IMR-90 (cell line): ENCODE data around the gene HAO2. TPM values are rescaled to one million over a fixed set of nuclear protein-coding genes. Genes with fewer than 3 reads are reported as not detected.

Experiments used
- ATAC-seq: fragments of 200-7000 bp; cut with Tn5 transposase; 2 replicates; pipeline ENCODE4 v1.9.1; 2020; ENCODE audit warnings: low read depth, mild to moderate bottlenecking, moderate library complexity
- BruUV-seq: library from RNA; stranded (reverse); fragments of 400-500 nt; replicated peaks from 2 replicates; lab custom pipeline; 2021; lab: Mats Ljungman, UMichigan
- CTCF ChIA-PET: fragments of 300-600 bp; formaldehyde crosslinking; extraction: SDS; loops from one replicate; lab custom pipeline; 2021; ENCODE audit warnings: antibody characterized with exemption; lab: Yijun Ruan, JAX
- POLR2A ChIA-PET: fragments of 300-600 bp; sonication (Branson Sonifier 250); formaldehyde crosslinking; loops from one replicate; lab custom pipeline; 2022; ENCODE audit warnings: antibody characterized with exemption; ENCODE audit not compliant: unreplicated experiment; lab: Charles Lee
- DNase-seq: peaks from one replicate; pipeline ENCODE4 v3.0.0; 2013
- H2AFZ ChIP-seq: replicated peaks from 2 replicates; pipeline ENCODE3; 2013; ENCODE audit warnings: low read length, mild to moderate bottlenecking; ENCODE audit not compliant: poor library complexity
- H2AK5ac ChIP-seq: 2 replicates; pipeline ENCODE4 v1.6.1; 2013; ENCODE audit warnings: low read depth, low read length, inconsistent platforms
- H2AK9ac ChIP-seq: replicated peaks from 2 replicates; pipeline ENCODE3; 2013; ENCODE audit warnings: mild to moderate bottlenecking, low read depth, low read length, moderate library complexity; ENCODE audit not compliant: poor library complexity
- H2BK120ac ChIP-seq: 2 replicates; pipeline ENCODE4 v1.6.1; 2013; ENCODE audit warnings: low read depth, low read length, inconsistent platforms
- H2BK15ac ChIP-seq: 3 replicates; pipeline ENCODE4 v1.6.1; 2013; ENCODE audit warnings: low read depth, low read length, inconsistent platforms
- H2BK20ac ChIP-seq: 2 replicates; pipeline ENCODE4 v1.6.1; 2013; ENCODE audit warnings: low read depth, mild to moderate bottlenecking, inconsistent platforms, low read length, moderate library complexity
- H2BK5ac ChIP-seq: 2 replicates; pipeline ENCODE4 v1.6.1; 2013; ENCODE audit warnings: mild to moderate bottlenecking, low read depth, low read length, inconsistent platforms; ENCODE audit not compliant: poor library complexity, severe bottlenecking
- H3K14ac ChIP-seq: replicated peaks from 2 replicates; pipeline ENCODE4 v1.6.1; 2013; ENCODE audit warnings: low read depth, low read length, inconsistent platforms
- H3K18ac ChIP-seq: 2 replicates; pipeline ENCODE4 v1.6.1; 2013; ENCODE audit warnings: low read depth, low read length, control low read depth
- H3K23ac ChIP-seq: 2 replicates; pipeline ENCODE4 v1.6.1; 2013; ENCODE audit warnings: low read depth, low read length, inconsistent platforms
- H3K27ac ChIP-seq: 2 replicates; pipeline ENCODE4 v1.5.1; 2013; ENCODE audit warnings: mild to moderate bottlenecking, control low read depth, low read length; ENCODE audit not compliant: insufficient read depth
- H3K27me3 ChIP-seq: 2 replicates; pipeline ENCODE4 v1.6.1; 2013; ENCODE audit warnings: low read length; ENCODE audit not compliant: control insufficient read depth, insufficient read depth
- H3K36me3 ChIP-seq: 2 replicates; pipeline ENCODE4 v1.6.1; 2013; ENCODE audit warnings: low read length, mixed read lengths; ENCODE audit not compliant: control insufficient read depth, insufficient read depth
- H3K4ac ChIP-seq: 2 replicates; pipeline ENCODE4 v1.6.1; 2013; ENCODE audit warnings: low read depth, low read length, inconsistent platforms
- H3K4me1 ChIP-seq: 2 replicates; pipeline ENCODE4 v1.6.1; 2013; ENCODE audit warnings: low read length, mixed read lengths; ENCODE audit not compliant: control insufficient read depth, insufficient read depth
- H3K4me2 ChIP-seq: 2 replicates; pipeline ENCODE4 v1.6.1; 2013; ENCODE audit warnings: low read depth, mild to moderate bottlenecking, control low read depth, low read length, moderate library complexity
- H3K4me3 ChIP-seq: 2 replicates; pipeline ENCODE4 v1.5.1; 2013; ENCODE audit warnings: low read depth, mild to moderate bottlenecking, control low read depth, low read length, moderate library complexity; ENCODE audit not compliant: insufficient read depth
- H3K56ac ChIP-seq: 2 replicates; pipeline ENCODE4 v1.6.1; 2013; ENCODE audit warnings: low read length, inconsistent platforms; ENCODE audit not compliant: insufficient read depth; ENCODE audit errors: extremely low read depth
- H3K79me1 ChIP-seq, 2 experiments: 2 replicates each; pipeline ENCODE4 v1.6.1; 2013; ENCODE audit warnings: low read length in 2 of 2, inconsistent platforms in 1 of 2, low read depth in 1 of 2
- H3K9ac ChIP-seq: 2 replicates; pipeline ENCODE4 v1.6.1; 2013; ENCODE audit warnings: low read depth, low read length, control low read depth
- H3K9me1 ChIP-seq: 2 replicates; pipeline ENCODE4 v1.6.1; 2013; ENCODE audit warnings: low read length, inconsistent platforms; ENCODE audit not compliant: insufficient read depth
- H3K9me3 ChIP-seq: 2 replicates; pipeline ENCODE4 v1.6.1; 2013; ENCODE audit warnings: low read length; ENCODE audit not compliant: control insufficient read depth, insufficient read depth
- H4K20me1 ChIP-seq: 2 replicates; pipeline ENCODE4 v1.6.1; 2013; ENCODE audit warnings: low read length, inconsistent platforms; ENCODE audit not compliant: insufficient read depth
- H4K5ac ChIP-seq: 2 replicates; pipeline ENCODE4 v1.6.1; 2013; ENCODE audit warnings: mild to moderate bottlenecking, low read depth, low read length, control low read depth
- H4K8ac ChIP-seq, 2 experiments: 2 replicates each; pipeline ENCODE4 v1.6.1; 2013; ENCODE audit warnings: low read depth in 2 of 2, low read length in 2 of 2, control low read depth in 1 of 2, inconsistent platforms in 1 of 2
- H4K91ac ChIP-seq: 2 replicates; pipeline ENCODE4 v1.6.1; 2013; ENCODE audit warnings: low read depth, low read length, inconsistent platforms; ENCODE audit not compliant: insufficient read depth
- BHLHE40 ChIP-seq: fragments of 150-350 bp; IDR thresholded peaks from 2 replicates; pipeline ENCODE4 v1.6.1; 2016; ENCODE audit warnings: mild to moderate bottlenecking, low read depth, low read length
- CEBPB ChIP-seq: IDR thresholded peaks from 2 replicates; pipeline ENCODE4 v1.6.1; 2012; ENCODE audit warnings: low read depth, low read length, improper control_type of control experiment
- MAFK ChIP-seq: IDR thresholded peaks from 2 replicates; pipeline ENCODE4 v1.6.1; 2012; ENCODE audit warnings: low read depth, low read length, improper control_type of control experiment
- MXI1 ChIP-seq: IDR thresholded peaks from 2 replicates; pipeline ENCODE4 v1.6.1; 2012; ENCODE audit warnings: low read depth, mild to moderate bottlenecking, low read length, moderate library complexity, borderline replicate concordance
- RCOR1 ChIP-seq: IDR thresholded peaks from 2 replicates; pipeline ENCODE4 v1.6.1; 2012; ENCODE audit warnings: mild to moderate bottlenecking, low read length, improper control_type of control experiment; ENCODE audit not compliant: insufficient replicate concordance
- RFX5 ChIP-seq: IDR thresholded peaks from 2 replicates; pipeline ENCODE4 v1.8.0; 2012; ENCODE audit warnings: low read depth, mild to moderate bottlenecking, low read length, moderate library complexity
- WGBS, 2 experiments: methylation state at CpG; one replicate each; pipeline versions ENCODE4 v1.1.5 to v1.1.7; 2013; ENCODE audit warnings: missing lambda C conversion rate in 2 of 2; ENCODE audit not compliant: insufficient read length in 1 of 2; ENCODE audit errors: extremely low coverage in 2 of 2; 5-methylcytosine and 5-hydroxymethylcytosine counted together
- dilution Hi-C: fragments of 300-500 bp; cut with HindIII; formaldehyde crosslinking; loops from one replicate; pipeline ENCODE4 v1.14.3; 2018; ENCODE audit warnings: low sequenced_read_pairs; ENCODE audit not compliant: unreplicated experiment
- in situ Hi-C: fragments of 300-500 bp; cut with MboI; formaldehyde crosslinking; loops from 3 replicates; pipeline ENCODE4 v1.14.3; 2019; ENCODE audit warnings: low sequenced_read_pairs, inconsistent platforms, mixed read lengths
- intact Hi-C: fragments of 100-400 bp; cut with micrococcal nuclease; formaldehyde crosslinking; loops from 2 replicates; pipeline ENCODE4 v1.10.0; 2022
- polyA plus RNA-seq, 3 experiments: library from polyadenylated mRNA; depleted of rRNA; stranded (reverse); fragments of >200 nt; gene quantifications; 2 replicates each; pipeline ENCODE4 v1.2.3, GENCODE V29; 2012; ENCODE audit warnings: low replicate concordance in 1 of 3
- total RNA-seq: library from RNA; depleted of rRNA; stranded (reverse); fragments of >200 nt; gene quantifications from 2 replicates; pipeline ENCODE4 v1.2.3, GENCODE V29; 2012
- TF ChIP-seq, protein P1 (sequence below): conservative IDR thresholded peaks from 2 replicates; pipeline ENCODE4 v1.5.1; 2012; ENCODE audit warnings: mild to moderate bottlenecking, low read depth, low read length, improper control_type of control experiment

The HAO2 gene
- total and polyA plus RNA-seq, 2 of the 4 experiments (the other 2 are of a cell fraction), result not detected

DNA sequence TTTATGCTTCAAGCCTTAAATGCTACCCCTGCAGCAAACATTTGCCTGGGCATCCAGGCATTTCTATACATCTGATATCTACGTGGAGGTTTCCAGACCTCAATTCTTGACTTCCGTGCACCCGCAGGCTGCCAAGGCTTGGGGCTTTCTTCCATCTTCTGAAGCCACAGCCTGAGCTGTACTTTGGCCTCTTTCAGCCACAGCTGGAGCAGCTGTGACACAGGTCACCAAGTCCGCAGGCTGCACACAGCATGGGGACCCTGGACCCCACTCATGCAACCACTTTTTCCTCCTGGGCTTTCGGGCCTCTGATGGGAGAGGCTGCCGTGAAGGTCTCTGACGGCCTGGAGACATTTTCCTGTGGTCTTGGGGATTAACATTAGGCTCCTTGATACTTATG is 5.4 kb upstream of the HAO2 start:
- in situ Hi-C loops, result loop anchor here (10.0 to 25.0 kb wide), 2 partner anchors 88 to 1201 kb away; no protein-coding TSS in a partner anchor
- Histone ChIP-seq H3K14ac (no peak overlapping the region), H2AFZ (no peak overlapping the region), H4K8ac (no peak overlapping the region), H2BK5ac (no peak overlapping the region), H3K4me3 (no peak overlapping the region), H2AK5ac (no peak overlapping the region), H4K5ac (no peak overlapping the region), H3K9me3 (no peaks in the 10 kb centered on the region), H3K9ac (no peak overlapping the region), H3K27ac (no peak overlapping the region), H3K9me1 (no peaks in the 10 kb centered on the region), H3K4ac (no peak overlapping the region), H2BK120ac (no peak overlapping the region), H3K18ac (no peak overlapping the region), H3K23ac (no peak overlapping the region), H2BK20ac (no peak overlapping the region), H4K20me1 (no peaks in the 10 kb centered on the region), H3K36me3 (no peaks in the 10 kb centered on the region), H2BK15ac (no peak overlapping the region), H3K56ac (no peak overlapping the region), H2AK9ac (no peak overlapping the region), H3K27me3 (peaks cover 6% of the 10 kb centered on the region), H3K4me2 (no peak overlapping the region), H4K91ac (no peak overlapping the region), H3K4me1 (no peaks in the 10 kb centered on the region), H3K79me1 (no peaks in the 10 kb centered on the region)
- no CpG with 5 or more reads among the region's 7 CpGs for WGBS, 2 experiments
- intact Hi-C loops, result no loop called here
- BruUV-seq, result no TSS peak
- ATAC-seq, result no peak
- dilution Hi-C loops, result no loop called here
- TF ChIP-seq, protein P1, sequence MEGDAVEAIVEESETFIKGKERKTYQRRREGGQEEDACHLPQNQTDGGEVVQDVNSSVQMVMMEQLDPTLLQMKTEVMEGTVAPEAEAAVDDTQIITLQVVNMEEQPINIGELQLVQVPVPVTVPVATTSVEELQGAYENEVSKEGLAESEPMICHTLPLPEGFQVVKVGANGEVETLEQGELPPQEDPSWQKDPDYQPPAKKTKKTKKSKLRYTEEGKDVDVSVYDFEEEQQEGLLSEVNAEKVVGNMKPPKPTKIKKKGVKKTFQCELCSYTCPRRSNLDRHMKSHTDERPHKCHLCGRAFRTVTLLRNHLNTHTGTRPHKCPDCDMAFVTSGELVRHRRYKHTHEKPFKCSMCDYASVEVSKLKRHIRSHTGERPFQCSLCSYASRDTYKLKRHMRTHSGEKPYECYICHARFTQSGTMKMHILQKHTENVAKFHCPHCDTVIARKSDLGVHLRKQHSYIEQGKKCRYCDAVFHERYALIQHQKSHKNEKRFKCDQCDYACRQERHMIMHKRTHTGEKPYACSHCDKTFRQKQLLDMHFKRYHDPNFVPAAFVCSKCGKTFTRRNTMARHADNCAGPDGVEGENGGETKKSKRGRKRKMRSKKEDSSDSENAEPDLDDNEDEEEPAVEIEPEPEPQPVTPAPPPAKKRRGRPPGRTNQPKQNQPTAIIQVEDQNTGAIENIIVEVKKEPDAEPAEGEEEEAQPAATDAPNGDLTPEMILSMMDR, result no peak
- TF ChIP-seq CEBPB (no peak), MAFK (no peak), RFX5 (no peak), RCOR1 (no peak), MXI1 (no peak), BHLHE40 (no peak)
- no peak for DNase-seq
- ChIA-PET CTCF (no interaction called here), POLR2A (no interaction called here)
